WI38 (cell line): ENCODE measurements around the gene LRBA.

Source experiments
- H3K4me3 ChIP-seq: 2 replicates; pipeline ENCODE4 v1.5.1; 2011; ENCODE audit warnings: low read depth, mild to moderate bottlenecking, control low read depth, low read length
- CTCF ChIP-seq: IDR thresholded peaks from 2 replicates; pipeline ENCODE4 v1.5.1; 2012; ENCODE audit warnings: low read depth, mild to moderate bottlenecking, control low read depth, low read length

LRBA gene

DNA sequence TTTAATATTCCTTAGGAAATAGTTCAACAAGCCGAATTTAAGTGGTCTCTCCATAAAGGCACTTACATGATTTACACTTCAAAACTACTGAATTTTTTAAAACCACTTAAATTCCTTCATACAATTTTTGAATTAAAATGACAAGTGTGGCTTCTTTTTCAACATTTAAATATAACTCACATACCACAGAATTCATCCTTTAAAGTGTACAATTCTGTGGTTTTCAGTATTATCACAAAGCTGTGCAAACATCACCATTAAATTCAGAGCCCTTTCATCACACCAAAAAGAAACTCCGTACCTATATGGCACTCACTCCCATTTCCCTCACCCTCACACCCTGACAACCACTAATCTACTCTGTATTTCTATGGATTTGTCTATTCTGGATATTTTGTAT lies 634.0 kb downstream of the LRBA start:
- H3K4me3 ChIP-seq: no peak overlapping the region
- TF ChIP-seq CTCF: no peak

- no peak for TF ChIP-seq CTCF
These were observed 635.6 kb downstream of the LRBA start for GRCh38 chr4:150379454-150379853.

GRCh38 chr4:150375025-150375424 lies 640.1 kb downstream of the LRBA start:
- H3K4me3 ChIP-seq: no peak overlapping the region
- TF ChIP-seq CTCF: no peak

More at GRCh38 chr4:150379454-150379853, 635.6 kb downstream of the LRBA start:
- H3K4me3 ChIP-seq: no peak overlapping the region

GRCh38 chr4:150371869-150372268 lies 643.2 kb downstream of the LRBA start:
- no peak overlapping the region for H3K4me3 ChIP-seq
- no peak for TF ChIP-seq CTCF

DNA sequence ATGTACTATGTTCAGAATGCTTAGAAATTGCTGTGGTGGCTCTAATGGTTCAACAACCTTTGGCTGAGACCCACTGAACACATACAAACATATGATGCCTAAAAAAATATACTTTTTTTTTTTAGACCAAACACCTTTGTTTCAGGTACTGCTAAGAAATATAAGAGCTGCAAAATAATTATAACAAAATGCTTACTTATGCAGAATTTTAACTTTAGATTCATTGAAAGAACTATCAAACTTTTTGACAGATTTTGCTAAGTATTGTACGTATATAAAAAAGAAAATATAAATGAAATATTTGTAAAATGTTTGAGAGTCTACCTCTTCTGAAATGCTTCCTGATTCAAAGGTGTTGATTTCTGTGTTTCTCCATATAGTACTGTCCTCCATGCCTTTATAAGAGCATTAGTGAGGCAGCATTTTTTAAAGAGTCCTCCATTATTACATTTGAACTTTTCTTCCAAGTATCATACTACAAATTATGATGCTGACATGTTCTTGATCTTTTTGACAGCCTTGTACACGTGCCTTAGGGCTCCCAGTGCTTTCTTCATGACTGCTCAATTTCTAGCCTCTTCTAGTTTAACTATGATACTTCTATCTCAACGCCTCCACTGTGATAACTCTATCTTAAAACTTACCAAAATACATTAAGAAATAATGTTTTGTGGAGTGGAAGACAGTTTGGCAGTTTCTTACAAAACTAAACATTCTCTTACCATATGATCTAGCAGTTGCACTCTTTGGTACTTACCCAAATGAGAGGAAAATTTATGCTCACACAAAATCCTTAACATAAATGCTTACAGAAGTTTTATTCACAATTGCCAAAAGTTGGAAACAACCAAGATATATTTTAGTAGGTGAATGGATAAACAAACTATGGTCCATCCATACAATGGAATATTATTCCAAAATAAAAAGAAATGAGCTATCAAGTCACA lies 645.4 kb downstream of the LRBA start:
- no peak for TF ChIP-seq CTCF
- no peak overlapping the region for H3K4me3 ChIP-seq

DNA sequence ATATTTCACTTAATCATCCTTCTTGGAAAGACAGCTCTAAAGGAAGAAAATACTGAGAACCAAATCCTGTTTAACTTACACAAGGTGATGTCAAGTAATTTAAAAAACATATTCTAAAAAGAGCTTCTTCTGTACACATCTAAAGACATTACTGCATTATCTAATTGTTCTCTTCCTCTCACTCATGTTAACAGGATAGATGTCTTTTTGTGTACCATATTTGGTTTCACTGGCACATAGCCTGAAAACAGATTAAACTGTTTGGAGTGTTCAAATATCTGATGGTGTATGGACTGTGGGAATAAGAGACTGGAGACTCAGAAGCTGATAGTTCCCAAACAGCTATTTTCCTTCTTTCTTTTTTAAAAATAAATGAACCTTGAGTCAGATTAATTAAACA lies 646.4 kb downstream of the LRBA start:
- no peak overlapping the region for H3K4me3 ChIP-seq
- TF ChIP-seq CTCF: no peak

- TF ChIP-seq CTCF: no peak
- H3K4me3 ChIP-seq: no peak overlapping the region
These were observed 647.8 kb downstream of the LRBA start for GRCh38 chr4:150367326-150367725.
